Nephron progenitor cell (in vitro differentiated cells): ENCODE measurements around the gene PEAK3.

Source experiments
- DNase-seq: peaks from one replicate; pipeline ENCODE4 v3.0.0; 2021
- H3K27ac Mint-ChIP-seq: 2 replicates; pipeline ENCODE4 v1.8.0; 2021; ENCODE audit warnings: mild to moderate bottlenecking, moderate library complexity, mixed read lengths
- H3K27me3 Mint-ChIP-seq: 2 replicates; pipeline ENCODE4 v1.8.0; 2021; ENCODE audit warnings: mild to moderate bottlenecking, low read depth, mixed read lengths; ENCODE audit not compliant: poor library complexity
- H3K36me3 Mint-ChIP-seq: 2 replicates; pipeline ENCODE4 v1.8.0; 2021; ENCODE audit warnings: low read depth, mixed read lengths
- H3K4me1 Mint-ChIP-seq: 2 replicates; pipeline ENCODE4 v1.8.0; 2021; ENCODE audit warnings: mixed read lengths
- H3K4me3 Mint-ChIP-seq: 2 replicates; pipeline ENCODE4 v1.8.0; 2021; ENCODE audit warnings: mild to moderate bottlenecking, moderate library complexity, mixed read lengths
- H3K9me3 Mint-ChIP-seq: 2 replicates; pipeline ENCODE4 v1.8.0; 2021; ENCODE audit warnings: mild to moderate bottlenecking, moderate library complexity, mixed read lengths
- CTCF ChIP-seq: fragments of 200-600 bp; sonication (generic); IDR thresholded peaks from 2 replicates; pipeline ENCODE4 v1.5.0; 2021; ENCODE audit warnings: antibody characterized with exemption

Gene PEAK3

GRCh38 chr19:2271234-2272103 lies 10.5 kb downstream of the PEAK3 start:
- Mint-ChIP-seq H3K4me1 (peaks cover 51% of the 10 kb centered on the region), H3K27me3 (peaks cover 16% of the 10 kb centered on the region), H3K36me3 (peaks cover 17% of the 10 kb centered on the region), H3K9me3 (no peaks in the 10 kb centered on the region), H3K27ac (no peak overlapping the region), H3K4me3 (peak overlapping the region; percentile 83)
- no peak for TF ChIP-seq CTCF
- no peak for DNase-seq

GRCh38 chr19:2270423-2271233 lies 11.3 kb downstream of the PEAK3 start:
- no peak for TF ChIP-seq CTCF
- peaks cover 54% of the 10 kb centered on the region for H3K4me1 Mint-ChIP-seq
- H3K36me3 Mint-ChIP-seq, result peaks cover 17% of the 10 kb centered on the region
- no peak overlapping the region for H3K27ac Mint-ChIP-seq
- peak; percentile 61 for DNase-seq
- H3K9me3 Mint-ChIP-seq, result no peaks in the 10 kb centered on the region
- H3K27me3 Mint-ChIP-seq, result peaks cover 22% of the 10 kb centered on the region
- peak overlapping the region; percentile 91 for H3K4me3 Mint-ChIP-seq

GRCh38 chr19:2270157-2270422 lies 11.9 kb downstream of the PEAK3 start:
- peak; percentile 50 for DNase-seq
- Mint-ChIP-seq H3K9me3 (no peaks in the 10 kb centered on the region), H3K4me1 (peaks cover 52% of the 10 kb centered on the region), H3K27me3 (peaks cover 22% of the 10 kb centered on the region), H3K27ac (peak overlapping the region; percentile 83), H3K36me3 (peaks cover 17% of the 10 kb centered on the region), H3K4me3 (peak overlapping the region; percentile 91)
- TF ChIP-seq CTCF, result no peak

GRCh38 chr19:2269244-2270156 lies 12.5 kb downstream of the PEAK3 start:
- no peaks in the 10 kb centered on the region for H3K9me3 Mint-ChIP-seq
- peak overlapping the region; percentile 91 for H3K4me3 Mint-ChIP-seq
- peaks cover 17% of the 10 kb centered on the region for H3K36me3 Mint-ChIP-seq
- no peak for TF ChIP-seq CTCF
- peak; percentile 99 for DNase-seq
- peak overlapping the region; percentile 96 for H3K27ac Mint-ChIP-seq
- peaks cover 49% of the 10 kb centered on the region for H3K4me1 Mint-ChIP-seq
- peaks cover 22% of the 10 kb centered on the region for H3K27me3 Mint-ChIP-seq

- H3K4me1 Mint-ChIP-seq, result peaks cover 44% of the 10 kb centered on the region
- no peak for DNase-seq
- no peak overlapping the region for H3K27ac Mint-ChIP-seq
- H3K27me3 Mint-ChIP-seq, result peaks cover 20% of the 10 kb centered on the region
- TF ChIP-seq CTCF, result no peak
- peak overlapping the region; percentile 91 for H3K4me3 Mint-ChIP-seq
- H3K9me3 Mint-ChIP-seq, result no peaks in the 10 kb centered on the region
- peaks cover 11% of the 10 kb centered on the region for H3K36me3 Mint-ChIP-seq
Observed at GRCh38 chr19:2268861-2269243, 13.1 kb downstream of the PEAK3 start.
